ENCODE results near the gene REPS2.
A peak's percentile ranks its signal among the peaks of the same experiment; 100 is the strongest.

Gene REPS2

DNA sequence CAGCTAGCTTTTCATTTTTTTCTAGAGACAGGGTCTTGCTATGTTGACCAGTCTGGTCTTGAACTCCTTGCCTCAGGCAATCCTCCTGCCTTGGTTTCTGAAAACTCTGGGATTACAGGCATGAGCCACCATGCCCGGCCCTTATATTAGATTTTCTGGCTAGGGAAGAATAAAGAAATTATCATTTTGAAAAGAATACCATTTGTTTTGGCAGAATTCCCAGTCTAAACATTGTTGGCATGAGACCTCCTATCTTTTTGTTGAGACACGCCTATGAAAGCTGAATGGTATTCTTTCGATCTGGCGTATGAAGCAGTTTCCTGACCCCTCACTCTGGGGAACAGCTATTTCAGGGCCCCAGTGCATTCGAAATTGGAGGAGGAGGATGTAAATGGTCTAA is 107.0 kb downstream of the REPS2 start:
- no peak for DNase-seq
- in situ Hi-C loops (cut with HindIII; ENCODE audit: low pct_ligation_motif_present, low pct_unique_long_range_greater_than_20kb, low sequenced_read_pairs): no loop called here

DNA sequence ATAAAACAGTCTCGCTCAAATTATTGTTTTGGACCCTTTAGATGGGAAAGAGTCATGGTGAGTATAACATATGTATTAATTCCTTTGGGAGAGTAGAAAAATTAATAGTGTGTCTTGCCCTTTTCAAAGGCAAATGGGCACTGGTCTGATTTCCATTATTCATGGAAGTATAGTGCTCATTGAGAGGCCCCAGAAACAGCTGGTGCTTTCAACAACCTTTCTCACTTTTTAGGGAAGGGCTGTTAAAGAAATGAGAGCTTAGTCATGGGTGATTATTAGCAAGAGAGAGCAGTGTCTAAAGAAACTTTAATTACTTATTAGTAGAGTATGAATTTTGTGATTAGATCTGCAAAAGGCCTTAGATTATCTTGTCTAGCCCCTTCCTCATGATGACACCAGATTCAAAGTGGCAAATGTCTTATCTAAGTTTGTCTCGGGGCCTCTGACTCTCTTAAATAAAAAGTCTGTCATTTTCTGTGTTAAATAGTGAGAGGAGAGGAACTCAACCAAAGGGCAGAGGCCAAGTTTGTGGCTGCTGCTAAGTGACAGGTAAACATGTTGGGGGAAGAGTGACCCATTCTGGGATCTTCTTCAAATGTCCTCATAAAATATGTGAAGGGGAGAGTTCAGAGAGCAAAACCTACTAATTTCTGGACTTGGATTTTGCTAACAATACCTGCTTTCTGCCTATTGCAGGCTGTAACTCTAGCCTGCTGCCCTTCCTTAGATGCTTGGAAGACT is 110.6 kb downstream of the REPS2 start:
- DNase-seq: no peak
- in situ Hi-C loops (cut with HindIII; ENCODE audit: low pct_ligation_motif_present, low pct_unique_long_range_greater_than_20kb, low sequenced_read_pairs): no loop called here

DNA sequence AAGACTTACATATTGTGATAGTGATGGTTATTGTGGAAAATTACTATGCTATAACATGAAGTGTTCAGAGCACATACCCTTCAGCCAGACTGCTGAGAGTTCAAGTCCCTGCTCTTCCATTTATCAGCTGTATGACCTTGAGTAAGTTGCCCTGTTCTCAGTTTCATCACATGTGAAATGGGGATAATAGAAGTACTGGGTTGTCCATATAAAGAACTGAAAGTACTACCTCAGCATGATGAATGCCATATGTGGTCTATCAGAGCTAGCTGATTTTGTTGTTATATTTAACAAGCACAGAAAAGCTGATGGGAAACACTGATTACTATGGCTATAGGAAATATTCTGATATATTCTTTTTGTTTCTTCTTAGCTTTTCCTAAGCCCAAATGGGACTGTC is 115.6 kb downstream of the REPS2 start:
- in situ Hi-C loops (cut with HindIII; ENCODE audit: low pct_ligation_motif_present, low pct_unique_long_range_greater_than_20kb, low sequenced_read_pairs): no loop called here
- DNase-seq: no peak

DNA sequence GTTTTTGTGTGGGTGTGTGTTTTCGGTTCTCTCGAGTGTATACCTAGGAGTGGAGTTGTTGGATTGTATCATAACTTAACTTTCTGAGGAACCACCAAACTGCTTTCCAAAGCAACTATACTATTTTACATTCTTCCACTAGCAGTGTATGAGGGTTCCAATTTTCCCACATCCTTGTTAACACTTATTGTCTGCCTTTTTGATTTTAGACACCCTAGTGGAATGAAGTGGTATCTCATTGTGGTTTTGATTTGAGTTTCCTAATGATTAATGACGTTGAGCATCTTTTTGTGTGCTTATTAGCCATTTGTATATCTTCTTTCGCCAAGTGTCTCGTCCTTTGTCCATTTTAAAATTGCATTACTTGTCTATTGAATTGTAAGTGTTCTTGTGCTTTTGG is 118.6 kb downstream of the REPS2 start:
- DNase-seq: no peak
- in situ Hi-C loops (cut with HindIII; ENCODE audit: low pct_ligation_motif_present, low pct_unique_long_range_greater_than_20kb, low sequenced_read_pairs): no loop called here

DNA sequence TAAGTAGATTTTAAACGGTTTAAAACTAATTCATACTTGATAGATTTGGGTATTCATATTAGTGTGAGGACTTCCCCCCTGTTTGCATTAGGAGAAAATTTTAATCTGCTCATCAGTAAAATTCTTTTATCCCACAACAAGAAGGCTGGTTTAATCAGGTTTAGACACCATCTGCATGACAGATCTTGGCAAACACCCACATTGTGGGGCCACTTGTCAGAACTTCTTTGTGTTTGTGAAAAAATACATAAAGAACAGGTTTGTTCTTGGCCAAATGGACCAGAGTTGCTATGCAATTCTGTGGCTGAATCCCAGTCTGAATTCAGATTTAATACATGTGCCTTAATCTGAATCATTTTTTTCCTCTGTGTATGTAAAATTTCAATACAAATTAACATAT is 121.1 kb downstream of the REPS2 start:
- DNase-seq: no peak
- in situ Hi-C loops (cut with HindIII; ENCODE audit: low pct_ligation_motif_present, low pct_unique_long_range_greater_than_20kb, low sequenced_read_pairs): no loop called here

DNA sequence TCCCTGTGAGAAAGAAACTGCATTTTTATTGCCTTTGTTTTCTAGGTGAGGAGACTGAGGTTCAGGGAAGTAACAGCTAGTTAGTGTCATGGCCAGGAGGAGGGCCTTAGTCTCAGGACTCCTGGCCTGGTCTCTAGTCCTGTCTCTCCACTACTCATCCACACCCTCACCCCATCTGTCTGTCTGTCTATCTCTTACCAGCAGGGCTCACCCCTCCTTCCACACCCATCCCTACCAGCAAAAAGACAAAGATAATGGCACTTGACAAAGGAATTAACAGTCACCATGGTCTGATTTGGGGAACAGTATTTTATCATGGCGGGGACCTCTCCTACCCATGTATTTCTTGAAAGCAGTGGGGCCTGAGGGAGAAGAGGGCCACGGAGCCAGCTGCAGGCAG is 125.8 kb downstream of the REPS2 start:
- no peak for DNase-seq
- in situ Hi-C loops (cut with HindIII; ENCODE audit: low pct_ligation_motif_present, low pct_unique_long_range_greater_than_20kb, low sequenced_read_pairs): no loop called here

DNA sequence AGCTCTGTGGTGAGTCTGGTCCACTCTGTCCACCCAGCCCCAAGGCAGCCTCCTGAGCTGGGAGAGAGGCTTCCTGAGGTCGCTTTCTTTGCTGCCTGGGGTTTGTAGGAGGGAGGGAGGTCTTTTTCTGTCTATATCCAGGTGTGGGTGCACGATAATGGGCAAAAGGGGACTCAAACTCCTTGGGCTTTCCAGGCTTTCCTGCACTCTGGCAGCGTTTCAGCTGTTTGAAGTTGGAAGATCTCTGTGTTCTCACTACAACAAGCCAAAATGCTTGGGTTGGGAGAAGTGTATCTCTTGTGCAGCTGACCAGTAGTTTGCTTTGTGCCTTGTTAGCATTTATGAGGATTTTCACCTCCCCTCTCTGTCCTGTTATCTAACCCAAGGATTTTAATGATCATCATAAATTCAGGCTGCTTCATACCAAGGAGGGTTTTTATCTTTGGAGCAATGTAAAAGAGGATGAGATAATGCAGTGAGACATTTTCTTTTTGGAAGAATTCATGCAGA is 126.3 kb downstream of the REPS2 start:
- no peak for DNase-seq
- in situ Hi-C loops (cut with HindIII; ENCODE audit: low pct_ligation_motif_present, low pct_unique_long_range_greater_than_20kb, low sequenced_read_pairs): no loop called here

DNA sequence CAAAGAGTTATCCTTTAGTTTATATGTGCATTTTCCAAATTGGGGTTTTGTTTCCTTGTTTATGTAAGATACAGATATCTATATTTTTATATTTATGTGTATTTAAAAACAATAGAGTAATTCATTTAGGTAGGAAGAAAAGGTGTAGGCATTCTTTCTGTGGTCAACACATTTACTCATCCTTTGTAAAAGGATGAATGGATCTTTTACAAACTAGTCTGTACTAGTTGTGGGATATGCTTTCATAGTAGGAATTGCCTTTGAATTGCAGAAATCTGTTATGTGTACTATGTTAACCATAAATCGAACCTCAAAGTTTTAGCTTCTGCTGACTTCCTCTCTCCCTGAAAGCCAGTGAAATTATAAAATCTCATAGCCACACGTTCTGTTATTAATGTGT is 128.5 kb downstream of the REPS2 start:
- no peak for DNase-seq
- in situ Hi-C loops (cut with HindIII; ENCODE audit: low pct_ligation_motif_present, low pct_unique_long_range_greater_than_20kb, low sequenced_read_pairs): no loop called here

DNA sequence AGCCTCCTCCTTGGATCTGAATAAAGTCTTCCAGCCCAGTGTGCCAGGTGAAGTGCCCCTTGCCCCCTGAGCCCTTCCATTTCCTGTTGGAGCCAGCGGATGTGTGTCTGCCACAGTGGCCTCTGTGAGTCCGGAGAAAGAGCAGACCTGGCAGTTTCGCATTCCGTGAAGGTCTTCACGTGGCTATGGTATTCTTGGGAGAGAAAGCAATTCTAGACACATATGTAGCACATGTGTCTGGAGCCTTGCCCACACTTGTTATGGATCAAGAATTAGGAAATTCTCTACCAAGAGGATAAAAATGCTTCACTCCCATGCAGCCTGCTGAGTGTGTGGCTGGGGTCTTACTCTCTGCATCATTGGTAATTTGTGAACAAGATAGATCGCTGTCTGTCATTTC is 130.9 kb downstream of the REPS2 start:
- in situ Hi-C loops (cut with HindIII; ENCODE audit: low pct_ligation_motif_present, low pct_unique_long_range_greater_than_20kb, low sequenced_read_pairs): no loop called here
- DNase-seq: no peak

DNA sequence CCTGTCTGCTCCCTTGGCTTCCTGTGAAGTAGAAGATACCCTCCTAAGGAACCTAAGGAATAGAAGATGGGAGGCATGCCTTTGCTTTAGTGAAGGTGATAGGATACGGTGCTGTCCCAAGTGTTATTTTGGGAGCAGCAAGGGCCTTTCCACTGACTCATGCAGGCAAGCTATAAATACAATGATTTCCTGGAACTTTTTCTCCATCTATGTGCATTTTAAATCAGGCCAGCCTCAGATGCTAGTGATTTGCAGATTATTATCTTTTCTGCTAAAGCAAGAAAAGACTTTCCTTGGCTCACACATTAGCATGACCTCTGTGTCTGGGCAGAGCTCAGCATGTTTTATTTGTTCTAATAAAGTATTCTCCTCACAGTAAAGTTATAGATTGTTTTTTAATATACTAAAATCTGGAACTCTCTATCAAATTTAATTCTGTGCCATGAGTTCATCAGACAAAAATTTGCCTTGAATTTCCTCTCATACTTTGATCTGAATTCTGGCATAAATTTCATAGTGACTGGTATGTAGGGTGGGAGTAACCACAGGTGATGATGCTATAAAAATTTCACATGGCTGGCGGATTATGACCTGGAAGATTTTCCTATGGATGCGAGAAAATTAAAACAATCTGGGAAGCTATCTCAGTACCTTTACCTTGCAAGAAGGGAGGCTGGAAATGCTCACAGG is 131.7 kb downstream of the REPS2 start:
- DNase-seq: no peak
- in situ Hi-C loops (cut with HindIII; ENCODE audit: low pct_ligation_motif_present, low pct_unique_long_range_greater_than_20kb, low sequenced_read_pairs): no loop called here

DNA sequence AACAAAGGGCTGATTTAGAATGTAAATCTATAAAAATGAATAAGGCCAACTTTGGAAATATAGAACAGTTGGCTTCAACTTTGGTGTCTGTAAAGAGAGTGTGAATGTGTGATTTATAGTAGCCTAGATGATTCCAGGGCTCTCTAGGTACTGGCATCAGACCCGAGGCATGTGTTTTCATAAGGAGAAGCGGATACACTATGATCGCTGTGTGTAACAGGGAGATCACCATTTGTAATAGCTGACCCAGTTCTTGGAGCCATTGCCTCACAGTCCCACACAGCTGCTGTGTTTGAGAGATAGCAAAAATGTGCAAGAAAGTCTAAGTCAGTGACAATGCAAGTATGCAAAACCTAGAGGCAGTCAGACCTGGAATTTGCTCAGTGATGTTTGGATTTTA is 135.1 kb downstream of the REPS2 start:
- in situ Hi-C loops (cut with HindIII; ENCODE audit: low pct_ligation_motif_present, low pct_unique_long_range_greater_than_20kb, low sequenced_read_pairs): no loop called here
- no peak for DNase-seq

DNA sequence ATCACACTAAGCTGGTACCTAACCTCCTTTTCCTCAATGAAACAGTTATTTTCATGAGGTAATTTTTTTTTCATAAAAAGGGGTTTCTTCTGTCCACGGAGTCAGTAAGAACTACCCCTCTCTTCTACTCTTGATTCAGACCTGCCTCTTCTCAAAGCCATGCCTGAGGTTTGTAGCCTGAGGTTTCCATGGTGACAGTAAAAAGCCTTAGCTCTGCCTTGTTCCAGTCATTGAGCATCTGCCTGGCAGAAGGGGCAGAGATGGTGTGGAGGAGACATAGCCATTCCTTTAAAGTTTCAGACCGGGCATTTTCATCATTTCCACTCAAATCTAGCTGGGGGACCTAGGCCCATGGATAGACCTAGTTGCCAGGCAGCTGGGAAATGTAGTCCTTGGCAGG is 135.5 kb downstream of the REPS2 start:
- in situ Hi-C loops (cut with HindIII; ENCODE audit: low pct_ligation_motif_present, low pct_unique_long_range_greater_than_20kb, low sequenced_read_pairs): no loop called here
- no peak for DNase-seq

DNA sequence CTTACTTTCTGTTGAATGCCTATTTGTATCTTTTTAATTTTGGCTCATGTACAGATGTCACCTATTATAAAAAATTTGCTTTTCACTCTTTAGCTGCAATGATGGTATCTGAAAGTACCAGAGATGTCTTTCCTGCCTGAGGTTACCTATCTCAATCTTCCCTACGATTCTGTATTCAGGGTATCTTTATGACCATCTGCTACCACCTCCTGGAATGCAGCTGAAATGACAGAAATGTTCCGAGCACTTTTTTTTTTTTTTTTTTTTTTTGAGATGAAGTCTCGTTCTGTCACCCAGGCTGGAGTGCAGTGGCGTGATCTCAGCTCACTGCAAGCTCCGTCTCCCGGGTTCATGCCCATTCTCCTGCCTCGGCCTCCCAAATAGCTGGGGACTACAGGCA is 136.4 kb downstream of the REPS2 start:
- in situ Hi-C loops (cut with HindIII; ENCODE audit: low pct_ligation_motif_present, low pct_unique_long_range_greater_than_20kb, low sequenced_read_pairs): no loop called here
- DNase-seq: peak; percentile 19

DNA sequence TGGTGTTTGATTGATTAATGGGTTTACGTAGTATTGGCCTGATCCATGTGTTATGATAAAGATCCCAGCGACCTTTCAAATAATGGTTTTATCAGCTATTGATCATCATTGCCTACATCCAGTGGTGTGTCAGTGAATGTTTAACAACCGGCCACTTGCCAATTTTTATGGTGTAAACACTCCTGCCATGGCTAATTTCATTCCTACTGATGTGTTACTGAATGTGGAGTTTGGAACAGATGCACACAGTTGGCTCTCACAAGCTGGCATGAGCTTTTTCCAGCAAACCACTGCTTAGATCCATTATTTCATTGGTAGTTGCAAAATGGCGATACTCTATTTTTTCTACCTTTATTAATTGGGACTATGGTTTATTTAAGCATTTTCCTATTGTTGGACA is 139.9 kb downstream of the REPS2 start:
- in situ Hi-C loops (cut with HindIII; ENCODE audit: low pct_ligation_motif_present, low pct_unique_long_range_greater_than_20kb, low sequenced_read_pairs): no loop called here
- no peak for DNase-seq

DNA sequence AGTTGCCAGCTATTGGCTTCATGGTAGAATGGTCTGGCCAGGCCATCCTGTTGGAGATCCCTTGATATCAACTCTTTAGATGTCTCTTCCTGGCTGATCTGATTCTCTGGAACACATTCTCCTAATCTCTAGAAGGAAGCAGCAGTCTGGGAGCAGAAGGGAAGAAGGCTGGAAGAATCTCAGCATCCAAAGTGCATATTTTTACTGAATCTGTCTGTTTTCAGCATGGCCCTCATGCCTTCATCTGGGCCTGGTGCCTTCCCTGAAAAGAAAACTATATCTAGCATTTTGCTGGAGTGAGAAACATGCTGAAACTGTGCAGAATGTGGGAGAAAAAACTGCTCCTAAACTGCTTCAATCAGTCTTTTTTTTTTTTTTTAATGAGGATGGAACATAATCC is 148.7 kb downstream of the REPS2 start:
- in situ Hi-C loops (cut with HindIII; ENCODE audit: low pct_ligation_motif_present, low pct_unique_long_range_greater_than_20kb, low sequenced_read_pairs): no loop called here
- no peak for DNase-seq

DNA sequence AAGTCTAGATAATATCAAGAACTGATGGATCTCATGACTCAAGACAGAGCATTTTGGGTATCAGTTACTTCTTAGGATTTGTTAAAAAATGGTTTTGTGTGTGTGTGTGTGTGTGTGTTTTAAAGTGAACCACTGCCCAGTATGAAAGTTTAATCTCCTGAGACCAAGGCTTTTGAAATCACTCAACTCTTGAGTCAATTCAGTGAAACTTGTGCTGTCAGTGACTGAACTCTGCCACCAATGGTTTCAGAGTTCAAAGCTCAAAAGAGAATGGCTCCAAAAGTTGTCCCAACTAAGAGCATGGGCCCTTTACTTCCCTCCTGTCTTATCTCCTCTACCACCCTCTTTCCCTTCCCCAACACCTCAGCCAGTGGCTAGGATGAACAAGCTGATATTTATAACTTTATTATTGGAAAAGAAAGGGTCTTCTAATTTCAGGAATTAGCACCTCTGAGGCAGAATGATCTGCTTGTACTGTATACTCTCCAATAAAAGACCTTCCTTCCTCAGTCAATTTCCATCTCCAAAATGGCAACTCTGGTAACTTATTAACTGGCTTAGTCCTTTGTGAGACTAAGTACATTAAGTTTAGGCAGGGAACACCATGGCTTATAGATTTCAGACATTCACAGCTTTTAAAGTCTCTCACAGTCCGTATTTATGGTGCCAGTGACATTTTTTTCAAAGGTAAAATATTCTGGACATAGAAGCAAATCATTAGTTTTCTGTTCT is 152.2 kb downstream of the REPS2 start:
- in situ Hi-C loops (cut with HindIII; ENCODE audit: low pct_ligation_motif_present, low pct_unique_long_range_greater_than_20kb, low sequenced_read_pairs): no loop called here
- DNase-seq: no peak

DNA sequence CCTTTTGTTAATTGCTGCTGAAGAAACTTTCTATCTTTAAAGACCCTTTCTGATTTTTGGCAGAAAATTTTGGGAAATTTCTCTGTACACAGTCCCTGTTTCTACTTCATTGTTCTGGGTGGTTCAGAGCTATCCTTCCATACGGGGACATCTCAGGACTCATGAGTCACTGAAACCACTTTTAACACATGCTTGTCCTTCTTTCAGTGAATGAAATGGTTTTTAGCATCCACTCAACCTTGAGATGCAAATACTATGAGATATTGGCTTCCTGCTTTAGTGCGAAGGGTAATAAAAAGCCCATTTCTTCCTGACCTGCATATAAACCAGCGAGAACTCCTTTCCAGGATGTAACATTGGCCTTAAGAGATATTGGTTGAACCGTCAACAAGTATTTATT is 158.0 kb downstream of the REPS2 start:
- in situ Hi-C loops (cut with HindIII; ENCODE audit: low pct_ligation_motif_present, low pct_unique_long_range_greater_than_20kb, low sequenced_read_pairs): no loop called here
- DNase-seq: no peak

DNA sequence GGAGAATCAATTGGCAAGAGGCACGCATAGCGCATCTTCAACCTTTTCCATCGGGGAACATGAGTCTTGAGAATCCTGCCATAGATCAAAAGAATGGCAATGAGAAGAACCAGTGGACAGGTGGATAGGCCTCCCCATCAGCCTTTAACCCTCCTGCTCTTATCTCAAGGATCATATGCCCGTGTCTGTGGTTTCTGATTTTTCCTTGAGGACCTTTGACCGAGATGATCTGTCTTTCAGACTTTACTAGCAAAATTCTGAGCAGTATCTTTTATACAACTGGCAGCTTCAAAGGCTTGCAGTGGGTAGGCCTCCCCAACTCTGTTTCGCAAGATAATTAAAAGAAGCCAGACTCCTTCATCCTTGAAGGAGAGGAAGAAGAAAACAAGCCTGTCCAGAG is 174.4 kb downstream of the REPS2 start:
- in situ Hi-C loops (cut with HindIII; ENCODE audit: low pct_ligation_motif_present, low pct_unique_long_range_greater_than_20kb, low sequenced_read_pairs): no loop called here
- DNase-seq: no peak

DNA sequence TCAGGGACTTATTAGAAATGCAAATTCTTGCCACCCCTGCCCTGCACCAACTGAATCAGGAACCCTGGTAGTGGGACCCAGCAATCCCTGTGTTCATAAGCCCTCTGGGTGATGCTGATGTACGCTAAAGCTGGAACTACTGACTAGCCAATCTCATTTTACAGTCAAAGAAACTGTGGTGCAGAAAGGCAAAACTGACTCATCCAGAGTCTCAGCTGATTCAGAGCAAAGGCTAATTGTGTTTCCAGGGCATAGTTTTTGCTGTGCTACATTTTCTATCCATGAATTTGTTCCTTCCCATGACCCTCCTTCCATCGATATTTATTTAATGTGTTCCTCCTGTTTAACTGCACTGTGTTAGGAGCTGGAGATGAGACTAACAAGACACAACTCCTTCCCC is 207.5 kb downstream of the REPS2 start:
- in situ Hi-C loops (cut with HindIII; ENCODE audit: low pct_ligation_motif_present, low pct_unique_long_range_greater_than_20kb, low sequenced_read_pairs): no loop called here
- DNase-seq: no peak

DNA sequence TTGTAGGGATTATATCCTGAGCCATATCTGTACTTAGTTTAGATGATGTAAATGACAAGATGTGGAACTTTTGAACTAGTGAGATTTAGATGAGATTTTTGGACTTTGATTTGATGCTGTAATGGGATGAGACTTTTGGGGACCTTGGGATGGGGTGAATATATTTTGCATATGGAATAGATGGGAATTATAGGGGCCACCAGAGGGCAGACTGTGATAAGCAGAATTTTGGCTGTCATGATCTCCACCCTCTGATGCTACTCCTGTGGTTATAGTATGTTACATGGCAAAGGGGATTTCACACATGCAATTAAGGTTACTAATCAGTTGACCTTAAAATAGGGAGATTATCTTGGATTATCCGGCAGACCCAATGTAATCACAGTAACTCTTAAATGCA is 214.5 kb downstream of the REPS2 start:
- in situ Hi-C loops (cut with HindIII; ENCODE audit: low pct_ligation_motif_present, low pct_unique_long_range_greater_than_20kb, low sequenced_read_pairs): no loop called here
- DNase-seq: no peak
